T-helper 2 cell (primary cell): Measurements from ENCODE around the gene CDH18.

Experiments
- DNase-seq, 5 experiments: peaks; one replicate each; pipeline versions ENCODE4 v3.0.0 to v3.0.0-alpha.2; 2012 to 2022
- total RNA-seq, 2 donors: gene quantifications; one replicate each; lab custom pipeline; 2026; lab: John Stamatoyannopoulos, UW

CDH18 gene
- total RNA-seq = 0 reads per million in 2 donors

- no peak for DNase-seq
Observed at GRCh38 chr5:19987612-19988361, at the start of gene CDH18. TSS of gene CDH18 (minus strand) at chr5:19988200. CDS start at chr5:19838986, 149,214 bp downstream.

GRCh38 chr5:20034717-20035116 lies 46.7 kb upstream of the CDH18 start:
- DNase-seq = no peak

GRCh38 chr5:20033881-20034280 lies 45.9 kb upstream of the CDH18 start:
- DNase-seq = no peak

- no peak for DNase-seq
Observed at GRCh38 chr5:20032896-20033295, 44.9 kb upstream of the CDH18 start.

- DNase-seq = no peak
Observed at GRCh38 chr5:20030125-20030524, 42.1 kb upstream of the CDH18 start.

GRCh38 chr5:20029266-20029665 lies 41.3 kb upstream of the CDH18 start:
- no peak for DNase-seq

- DNase-seq = no peak
Observed at GRCh38 chr5:20028506-20028905, 40.5 kb upstream of the CDH18 start.

GRCh38 chr5:20023686-20024180 lies 35.7 kb upstream of the CDH18 start:
- DNase-seq = no peak

GRCh38 chr5:20020247-20020646 lies 32.2 kb upstream of the CDH18 start:
- DNase-seq = no peak

GRCh38 chr5:20017021-20017420 lies 29.0 kb upstream of the CDH18 start:
- DNase-seq = no peak

GRCh38 chr5:20000416-20000815 lies 12.4 kb upstream of the CDH18 start:
- DNase-seq = no peak

- no peak for DNase-seq
Observed at GRCh38 chr5:19988457-19988856, 457 bp upstream of the CDH18 start.

GRCh38 chr5:19986806-19987205 lies 1.2 kb downstream of the CDH18 start:
- DNase-seq = no peak

GRCh38 chr5:19986031-19986619 lies 1.9 kb downstream of the CDH18 start:
- no peak for DNase-seq

GRCh38 chr5:19978476-19978875 lies 9.5 kb downstream of the CDH18 start:
- DNase-seq = no peak

GRCh38 chr5:19977099-19977498 lies 10.9 kb downstream of the CDH18 start:
- no peak for DNase-seq

GRCh38 chr5:19975795-19976194 lies 12.2 kb downstream of the CDH18 start:
- no peak for DNase-seq

- DNase-seq = no peak
Observed at GRCh38 chr5:19960451-19960850, 27.5 kb downstream of the CDH18 start.

GRCh38 chr5:19959830-19960384 lies 28.1 kb downstream of the CDH18 start:
- no peak for DNase-seq

GRCh38 chr5:19950897-19951296 lies 37.1 kb downstream of the CDH18 start:
- DNase-seq = no peak

GRCh38 chr5:19940192-19940591 lies 47.8 kb downstream of the CDH18 start:
- no peak for DNase-seq

GRCh38 chr5:19930451-19930850 lies 57.5 kb downstream of the CDH18 start:
- no peak for DNase-seq

- DNase-seq = no peak
Observed at GRCh38 chr5:19928562-19929421, 59.2 kb downstream of the CDH18 start.
